ENCODE results near the gene ROBO2. TPM values are rescaled to one million over a fixed set of nuclear protein-coding genes. Genes with fewer than 3 reads are reported as not detected.

ROBO2 gene
- total and polyA plus RNA-seq, 3 donors from 2014 or later = 16.1 to 23.3 (median 17.7) TPM

GRCh38 chr3:77338195-77338594 is 298.3 kb downstream of the ROBO2 start:
- H3K4me3 ChIP-seq = no peak overlapping the region
- no peaks in the 10 kb centered on the region for H3K4me1 ChIP-seq
- no peaks in the 10 kb centered on the region for H3K9me3 ChIP-seq
- H3K36me3 ChIP-seq (ENCODE audit: low read depth, missing control alignments) = no peaks in the 10 kb centered on the region
- 70 to 75% methylated on average over 5 of the region's 5 CpGs for WGBS, 2 donors
- intact Hi-C loops (cut with DNase I; ENCODE audit: low total_unique reads) = no loop called here
- no peak overlapping the region for H3K27ac ChIP-seq
- DNase-seq = no peak
- no peak for TF ChIP-seq POLR2A (IDR thresholded peaks at IDR 0.05)
- no peaks in the 10 kb centered on the region for H3K27me3 ChIP-seq

GRCh38 chr3:77342027-77342426 is 302.1 kb downstream of the ROBO2 start:
- intact Hi-C loops (cut with DNase I; ENCODE audit: low total_unique reads) = no loop called here
- no peaks in the 10 kb centered on the region for H3K4me1 ChIP-seq
- no peak for DNase-seq
- H3K9me3 ChIP-seq = no peaks in the 10 kb centered on the region
- H3K4me3 ChIP-seq = no peak overlapping the region
- no peaks in the 10 kb centered on the region for H3K36me3 ChIP-seq (ENCODE audit: low read depth, missing control alignments)
- H3K27ac ChIP-seq = no peak overlapping the region
- no peak for TF ChIP-seq CTCF (IDR thresholded peaks at IDR 0.05)
- TF ChIP-seq POLR2A (IDR thresholded peaks at IDR 0.05) = no peak
- no peaks in the 10 kb centered on the region for H3K27me3 ChIP-seq
- 93 to 99% methylated on average over 6 of the region's 6 CpGs for WGBS, 2 donors

- H3K4me1 ChIP-seq = no peaks in the 10 kb centered on the region
- TF ChIP-seq POLR2A (IDR thresholded peaks at IDR 0.05) (no peak), CTCF (IDR thresholded peaks at IDR 0.05) (no peak)
- H3K9me3 ChIP-seq = no peaks in the 10 kb centered on the region
- no peak overlapping the region for H3K27ac ChIP-seq
- no peak overlapping the region for H3K4me3 ChIP-seq
- DNase-seq = no peak
- intact Hi-C loops (cut with DNase I; ENCODE audit: low total_unique reads) = no loop called here
- 98 to 99% methylated on average over 5 of the region's 5 CpGs for WGBS, 2 donors
- no peaks in the 10 kb centered on the region for H3K36me3 ChIP-seq (ENCODE audit: low read depth, missing control alignments)
- no peaks in the 10 kb centered on the region for H3K27me3 ChIP-seq
Measured at GRCh38 chr3:77342688-77343087, 302.8 kb downstream of the ROBO2 start.

GRCh38 chr3:77345009-77345408 is 305.1 kb downstream of the ROBO2 start:
- Histone ChIP-seq H3K4me3 (no peak overlapping the region), H3K36me3 (ENCODE audit: low read depth, missing control alignments) (no peaks in the 10 kb centered on the region), H3K4me1 (no peaks in the 10 kb centered on the region), H3K27ac (no peak overlapping the region), H3K9me3 (no peaks in the 10 kb centered on the region), H3K27me3 (no peaks in the 10 kb centered on the region)
- intact Hi-C loops (cut with DNase I; ENCODE audit: low total_unique reads) = no loop called here
- WGBS, 2 donors = 92 to 98% methylated on average over 2 of the region's 2 CpGs
- no peak for DNase-seq
- TF ChIP-seq POLR2A (IDR thresholded peaks at IDR 0.05) (no peak), CTCF (IDR thresholded peaks at IDR 0.05) (no peak)

GRCh38 chr3:77348244-77348855 is 308.5 kb downstream of the ROBO2 start:
- Histone ChIP-seq H3K27ac (no peak overlapping the region), H3K9me3 (no peaks in the 10 kb centered on the region), H3K27me3 (no peaks in the 10 kb centered on the region), H3K4me1 (no peaks in the 10 kb centered on the region), H3K4me3 (no peak overlapping the region), H3K36me3 (ENCODE audit: low read depth, missing control alignments) (no peaks in the 10 kb centered on the region)
- peak; percentile 48 for DNase-seq
- intact Hi-C loops (cut with DNase I; ENCODE audit: low total_unique reads) = no loop called here
- WGBS, 2 donors = 66 to 67% methylated on average over 6 of the region's 6 CpGs
- peak in 2 of 3 experiments; percentile 12 to 33 for TF ChIP-seq CTCF (IDR thresholded peaks at IDR 0.05)
- no peak for TF ChIP-seq POLR2A (IDR thresholded peaks at IDR 0.05)
